ENCODE measurements around the gene TRPM4. TPM values are rescaled to one million over a fixed set of nuclear protein-coding genes. Genes with fewer than 3 reads are reported as not detected.

TRPM4 gene
- total RNA-seq, 6 donors from 2014 or later, result 23.9 to 120 (median 49.3) TPM

DNA sequence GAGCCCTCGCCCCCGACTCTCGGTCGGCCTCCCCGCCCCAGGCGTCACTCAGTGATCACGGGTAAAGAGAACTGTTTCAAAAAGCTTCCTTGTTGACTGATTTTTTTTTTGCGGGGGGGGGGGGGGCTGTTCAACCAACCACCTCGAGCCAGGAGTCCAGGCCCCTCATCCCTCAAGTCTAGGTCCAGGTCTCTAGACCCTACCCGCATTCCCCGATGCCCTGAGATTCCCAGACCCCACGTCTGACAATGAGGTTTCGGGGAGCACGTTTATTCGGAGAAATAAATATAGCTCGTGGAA, 6.7 kb upstream of the TRPM4 start:
- peaks cover 30 to 48% (median 38%) of the 10 kb centered on the region in 4 donors for H3K4me1 ChIP-seq
- DNase-seq (no peak), ATAC-seq (ENCODE audit: low FRiP score in 2 of 2) (no peak)
- no peaks in the 10 kb centered on the region for H3K27me3 ChIP-seq
- H3K27ac ChIP-seq, result peak overlapping the region; percentile 64 to 88 (median 74)
- 9 to 10% methylated on average over 13 to 16 of the region's 16 CpGs for WGBS, 2 donors
- no peaks in the 10 kb centered on the region for H3K9me3 ChIP-seq
- no peaks in the 10 kb centered on the region for H3K36me3 ChIP-seq
- peak overlapping the region; percentile 36 to 67 (median 64) for H3K4me3 ChIP-seq
- TF ChIP-seq EP300 (IDR thresholded peaks at IDR 0.05), result no peak
- TF ChIP-seq CTCF (IDR thresholded peaks at IDR 0.05), result no peak
- no peak for TF ChIP-seq POLR2AphosphoS5 (IDR thresholded peaks at IDR 0.05)
- no peak for TF ChIP-seq POLR2A (IDR thresholded peaks at IDR 0.05)

DNA sequence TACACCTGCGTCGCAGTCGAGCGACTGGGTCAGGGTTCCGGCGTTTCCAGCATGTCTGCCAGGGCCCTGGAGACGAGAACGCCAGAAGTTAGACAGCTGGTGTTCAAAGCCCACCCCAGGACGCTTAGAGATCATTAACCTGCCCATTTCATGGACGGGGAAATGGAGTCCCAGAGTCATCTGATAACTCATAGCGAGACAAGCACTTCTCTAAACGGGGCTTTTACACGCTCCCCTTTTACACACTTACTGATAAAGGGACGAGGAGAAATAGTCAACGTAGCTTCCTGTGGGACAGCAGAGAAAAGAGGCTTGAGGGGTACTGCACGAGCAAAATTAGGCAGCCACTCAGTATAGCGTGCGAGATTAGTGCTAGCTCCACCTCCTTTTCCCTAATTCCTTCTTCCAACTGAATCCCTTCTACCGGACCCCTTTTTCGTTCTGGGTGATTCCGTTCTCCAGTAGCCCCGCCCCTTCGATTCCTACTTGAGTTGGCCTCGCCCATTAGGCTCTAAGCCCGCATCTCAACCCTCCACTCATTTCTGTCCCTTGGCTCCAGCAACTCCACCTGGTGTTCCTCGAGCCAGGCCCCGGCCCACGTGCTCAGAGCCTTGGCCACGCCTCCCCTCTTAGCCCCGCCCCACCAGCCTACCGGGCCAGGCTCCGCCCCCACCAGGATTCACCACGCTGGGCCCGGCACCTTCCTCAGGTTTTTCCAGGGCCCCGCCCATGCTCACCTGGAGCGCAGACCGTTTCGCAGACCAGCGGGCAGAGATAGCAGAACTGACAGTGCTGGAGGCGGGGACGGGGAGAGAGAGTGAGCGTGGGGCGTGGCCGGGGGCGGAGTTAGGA, 6.1 kb upstream of the TRPM4 start:
- Histone ChIP-seq H3K4me1 (peaks cover 25 to 43% (median 34%) of the 10 kb centered on the region in 4 donors), H3K36me3 (no peaks in the 10 kb centered on the region), H3K27me3 (no peaks in the 10 kb centered on the region), H3K4me3 (peak overlapping the region in 3 of 4 donors; percentile 64 to 67 (median 65)), H3K27ac (peak overlapping the region; percentile 33 to 88 (median 72)), H3K9me3 (no peaks in the 10 kb centered on the region)
- ATAC-seq (ENCODE audit: low FRiP score in 2 of 2) (peak; percentile 21 to 60), DNase-seq (peak; percentile 89 to 93)
- TF ChIP-seq POLR2A (IDR thresholded peaks at IDR 0.05) (no peak), CTCF (IDR thresholded peaks at IDR 0.05) (no peak), EP300 (IDR thresholded peaks at IDR 0.05) (no peak), POLR2AphosphoS5 (IDR thresholded peaks at IDR 0.05) (no peak)
- WGBS, 2 donors, result 9 to 13% methylated on average over 41 to 44 of the region's 45 CpGs

DNA sequence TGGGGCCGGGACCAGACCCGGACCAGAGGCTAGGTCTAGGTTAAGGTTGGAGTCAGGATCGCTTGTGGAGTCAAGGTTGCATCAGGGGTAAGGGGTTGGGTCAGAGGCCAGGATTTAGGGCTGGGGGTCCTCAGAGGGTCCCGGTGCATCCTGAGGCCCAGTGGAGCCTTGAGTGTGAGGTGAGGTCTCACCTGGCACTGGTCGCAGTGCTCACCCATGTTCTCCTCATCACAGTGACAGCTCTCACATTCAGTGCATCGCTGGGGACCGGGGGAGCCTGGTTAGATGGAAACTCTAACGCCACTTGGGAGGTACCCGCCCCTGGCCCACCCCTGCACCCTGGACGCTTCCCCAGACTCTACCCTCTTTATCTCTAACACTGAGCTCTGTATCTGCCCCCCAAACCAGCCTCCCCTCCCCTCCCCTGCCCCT, 5.5 kb upstream of the TRPM4 start:
- WGBS, 2 donors, result 14 to 28% methylated on average over 4 to 10 of the region's 10 CpGs
- no peaks in the 10 kb centered on the region for H3K36me3 ChIP-seq
- H3K27ac ChIP-seq, result peak overlapping the region in 1 of 4 donors; percentile 88
- H3K27me3 ChIP-seq, result no peaks in the 10 kb centered on the region
- DNase-seq, result no peak
- peaks cover 26 to 43% (median 34%) of the 10 kb centered on the region in 4 donors for H3K4me1 ChIP-seq
- no peak for TF ChIP-seq CTCF (IDR thresholded peaks at IDR 0.05)
- ATAC-seq (ENCODE audit: low FRiP score in 2 of 2), result no peak
- H3K9me3 ChIP-seq, result no peaks in the 10 kb centered on the region
- H3K4me3 ChIP-seq, result peak overlapping the region in 2 of 4 donors; percentile 64 to 67

- 89 to 90% methylated on average over 9 to 10 of the region's 10 CpGs for WGBS, 2 donors
- Histone ChIP-seq H3K4me1 (peaks cover 27 to 50% (median 34%) of the 10 kb centered on the region in 4 donors), H3K4me3 (no peak overlapping the region), H3K27ac (no peak overlapping the region), H3K27me3 (no peaks in the 10 kb centered on the region), H3K9me3 (no peaks in the 10 kb centered on the region), H3K36me3 (no peaks in the 10 kb centered on the region)
- DNase-seq (no peak), ATAC-seq (ENCODE audit: low FRiP score in 2 of 2) (no peak)
- TF ChIP-seq POLR2AphosphoS5 (IDR thresholded peaks at IDR 0.05) (no peak), CTCF (IDR thresholded peaks at IDR 0.05) (no peak), POLR2A (IDR thresholded peaks at IDR 0.05) (no peak), EP300 (IDR thresholded peaks at IDR 0.05) (no peak)
Observed at GRCh38 chr19:49153167-49153809, 4.3 kb upstream of the TRPM4 start.

All from upper lobe of left lung (tissue), 6 donors.